MG63 (cell line): ENCODE results near the gene CCDC141. TPM values are rescaled to one million over a fixed set of nuclear protein-coding genes. Genes with fewer than 3 reads are reported as not detected.

Experiments
- DNase-seq: peaks from one replicate; pipeline ENCODE4 v3.0.0-alpha.2; 2020
- H3K27me3 ChIP-seq: fragments of 250-450 bp; sonication (Bioruptor Pico); 2 replicates; pipeline ENCODE4 v1.5.1; 2020; ENCODE audit warnings: mild to moderate bottlenecking, moderate library complexity
- H3K36me3 ChIP-seq: fragments of 250-450 bp; sonication (Bioruptor Pico); 2 replicates; pipeline ENCODE4 v1.5.1; 2020; ENCODE audit warnings: mild to moderate bottlenecking, moderate library complexity
- H3K4me3 ChIP-seq: fragments of 250-450 bp; sonication (Bioruptor Pico); 2 replicates; pipeline ENCODE4 v1.5.1; 2020; ENCODE audit warnings: mild to moderate bottlenecking, moderate library complexity
- H3K9me3 ChIP-seq: fragments of 250-450 bp; sonication (Bioruptor Pico); 2 replicates; pipeline ENCODE4 v1.5.1; 2020; ENCODE audit warnings: mild to moderate bottlenecking, moderate library complexity
- total RNA-seq: library from RNA; depleted of rRNA; stranded (reverse); fragments of >200 nt; shearing (Covaris generic); gene quantifications from 2 replicates; pipeline ENCODE4 v1.2.3, GENCODE V29; 2014; ENCODE audit warnings: low replicate concordance; rRNA removed

CCDC141 gene
- total RNA-seq, 1 experiment from 2014 or later: not detected

DNA sequence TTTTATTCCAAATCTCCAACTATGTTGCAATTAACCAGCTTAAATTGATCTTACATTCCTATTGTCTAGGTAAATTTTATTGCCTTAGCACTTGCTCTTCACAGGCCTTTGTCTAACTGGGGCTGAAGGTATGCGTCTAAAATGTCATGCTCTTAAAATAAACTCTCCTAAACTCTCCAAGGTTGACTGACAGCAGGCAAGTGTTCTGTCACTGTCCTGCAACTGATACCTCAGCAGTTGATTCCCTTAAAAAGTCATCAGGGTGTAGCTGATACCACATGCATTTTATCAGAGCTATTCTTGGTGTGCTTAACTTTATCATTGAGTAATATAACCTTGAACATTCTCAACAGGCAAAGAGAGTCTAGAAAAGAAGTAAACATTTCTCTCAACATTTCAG lies 243.4 kb downstream of the CCDC141 start:
- H3K9me3 ChIP-seq: no peaks in the 10 kb centered on the region
- H3K27me3 ChIP-seq: no peaks in the 10 kb centered on the region
- no peak overlapping the region for H3K4me3 ChIP-seq
- no peaks in the 10 kb centered on the region for H3K36me3 ChIP-seq
- no peak for DNase-seq

DNA sequence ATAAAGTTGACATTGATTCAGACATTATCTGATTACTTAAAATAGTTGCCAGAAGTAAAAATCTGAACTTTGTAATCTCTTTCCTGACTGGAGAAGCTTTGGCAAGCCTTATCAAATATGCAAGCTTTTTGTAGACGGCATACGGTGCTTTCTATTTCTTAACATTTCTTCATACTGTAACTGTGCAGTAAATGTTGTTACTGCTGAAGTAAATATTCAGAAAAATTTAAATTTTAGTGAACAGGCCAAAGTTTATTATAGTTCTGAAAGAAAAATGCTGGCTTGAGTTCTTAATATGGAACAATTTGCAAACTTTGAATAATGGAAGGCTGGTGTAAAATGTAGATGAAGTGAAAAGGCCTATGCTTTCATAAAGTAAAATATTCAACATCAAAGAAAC lies 244.5 kb downstream of the CCDC141 start:
- Histone ChIP-seq H3K9me3 (no peaks in the 10 kb centered on the region), H3K36me3 (no peaks in the 10 kb centered on the region), H3K4me3 (no peak overlapping the region), H3K27me3 (no peaks in the 10 kb centered on the region)
- DNase-seq: no peak

- DNase-seq: no peak
- no peaks in the 10 kb centered on the region for H3K9me3 ChIP-seq
- no peaks in the 10 kb centered on the region for H3K27me3 ChIP-seq
- H3K4me3 ChIP-seq: no peak overlapping the region
- no peaks in the 10 kb centered on the region for H3K36me3 ChIP-seq
Observed at GRCh38 chr2:178804791-178805190, 245.1 kb downstream of the CCDC141 start.

DNA sequence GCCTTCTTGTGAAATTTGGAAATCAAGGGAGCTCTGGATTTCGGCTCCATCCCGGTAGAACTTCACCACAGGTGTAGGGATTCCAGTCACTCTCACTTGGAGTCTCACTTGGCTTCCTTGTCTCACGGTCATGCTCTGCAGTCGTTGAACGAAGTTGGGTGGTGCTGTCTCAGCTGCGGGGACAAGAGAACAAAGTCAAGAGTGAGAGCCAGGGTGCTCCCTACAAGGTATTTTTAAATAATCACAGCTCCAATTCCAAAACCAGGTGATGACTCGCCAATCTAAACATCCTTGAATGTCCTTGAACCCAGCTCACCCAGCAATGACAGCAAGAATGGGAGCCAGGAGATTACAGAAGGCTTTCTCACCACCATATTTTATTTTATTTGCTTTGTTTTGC lies 249.4 kb downstream of the CCDC141 start:
- H3K27me3 ChIP-seq: no peaks in the 10 kb centered on the region
- H3K36me3 ChIP-seq: no peaks in the 10 kb centered on the region
- no peaks in the 10 kb centered on the region for H3K9me3 ChIP-seq
- H3K4me3 ChIP-seq: no peak overlapping the region
- no peak for DNase-seq

DNA sequence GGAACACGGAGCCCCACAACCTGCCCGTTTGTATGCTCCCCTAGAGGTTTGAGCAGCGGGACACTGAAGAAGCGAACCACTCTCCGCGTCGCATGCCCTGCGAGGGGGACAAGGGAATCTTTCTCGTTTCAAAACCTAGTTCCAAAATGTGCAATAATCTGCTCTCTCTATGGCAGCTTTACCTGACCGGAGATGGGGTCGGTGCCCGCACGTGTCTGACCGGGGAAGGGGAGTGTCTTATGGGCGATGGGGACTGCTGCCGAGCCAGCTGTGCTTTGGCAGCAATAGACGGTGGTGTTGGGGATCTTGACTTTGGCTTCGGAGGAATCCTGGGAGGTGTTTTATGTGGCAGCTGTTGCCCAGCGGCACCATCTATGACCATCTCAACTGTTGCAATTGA lies 250.6 kb downstream of the CCDC141 start:
- no peaks in the 10 kb centered on the region for H3K9me3 ChIP-seq
- H3K4me3 ChIP-seq: no peak overlapping the region
- H3K36me3 ChIP-seq: no peaks in the 10 kb centered on the region
- no peak for DNase-seq
- no peaks in the 10 kb centered on the region for H3K27me3 ChIP-seq

GRCh38 chr2:178796079-178796677 lies 253.8 kb downstream of the CCDC141 start:
- Histone ChIP-seq H3K9me3 (no peaks in the 10 kb centered on the region), H3K27me3 (no peaks in the 10 kb centered on the region), H3K36me3 (no peaks in the 10 kb centered on the region), H3K4me3 (no peak overlapping the region)
- no peak for DNase-seq

- H3K9me3 ChIP-seq: no peaks in the 10 kb centered on the region
Observed at GRCh38 chr2:178787934-178788333, 262.0 kb downstream of the CCDC141 start.

DNA sequence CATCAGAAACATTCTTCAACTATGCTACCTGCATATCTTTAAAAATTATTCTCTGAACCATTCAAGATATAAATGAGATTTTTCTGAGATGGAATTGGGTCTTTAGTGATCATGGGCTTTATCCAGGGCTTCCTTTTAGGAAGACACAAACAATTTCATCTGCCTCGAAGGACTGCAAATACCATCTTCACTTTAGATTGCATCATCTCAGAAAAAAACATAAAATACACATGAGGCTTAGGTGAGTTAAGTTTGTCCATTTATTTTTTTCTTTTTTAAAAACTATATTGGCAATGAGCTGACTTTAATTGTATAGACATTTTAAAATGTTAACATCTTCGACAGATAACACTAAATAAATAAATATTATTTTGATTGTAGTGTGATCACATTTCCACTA lies 262.8 kb downstream of the CCDC141 start:
- Histone ChIP-seq H3K4me3 (no peak overlapping the region), H3K9me3 (no peaks in the 10 kb centered on the region), H3K27me3 (peaks cover 5% of the 10 kb centered on the region), H3K36me3 (no peaks in the 10 kb centered on the region)
- DNase-seq: no peak

More at GRCh38 chr2:178787934-178788333, 262.0 kb downstream of the CCDC141 start:
- H3K4me3 ChIP-seq: no peak overlapping the region
- DNase-seq: no peak
- no peaks in the 10 kb centered on the region for H3K36me3 ChIP-seq
- H3K27me3 ChIP-seq: peaks cover 5% of the 10 kb centered on the region

DNA sequence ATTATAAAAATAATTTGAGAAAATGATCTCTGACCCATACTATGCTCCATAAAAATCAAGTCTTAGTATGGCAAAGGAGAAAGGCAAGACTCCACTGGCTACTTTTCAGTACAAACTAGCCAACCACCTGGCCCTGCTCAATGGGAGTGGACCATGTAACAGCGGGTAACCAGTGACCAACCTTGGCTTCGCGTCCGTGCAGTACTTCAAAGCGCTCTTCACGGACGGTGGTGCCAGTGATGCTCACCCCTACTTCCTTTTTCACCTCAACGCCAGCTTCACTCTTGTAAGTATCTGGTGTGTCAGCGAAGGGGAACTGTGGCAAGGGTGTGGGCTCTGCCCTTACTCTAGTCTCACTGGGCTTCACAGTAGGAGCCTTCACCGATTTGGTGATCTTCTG lies 266.0 kb downstream of the CCDC141 start:
- Histone ChIP-seq H3K9me3 (no peaks in the 10 kb centered on the region), H3K27me3 (no peaks in the 10 kb centered on the region), H3K36me3 (no peaks in the 10 kb centered on the region), H3K4me3 (no peak overlapping the region)
- DNase-seq: no peak

DNA sequence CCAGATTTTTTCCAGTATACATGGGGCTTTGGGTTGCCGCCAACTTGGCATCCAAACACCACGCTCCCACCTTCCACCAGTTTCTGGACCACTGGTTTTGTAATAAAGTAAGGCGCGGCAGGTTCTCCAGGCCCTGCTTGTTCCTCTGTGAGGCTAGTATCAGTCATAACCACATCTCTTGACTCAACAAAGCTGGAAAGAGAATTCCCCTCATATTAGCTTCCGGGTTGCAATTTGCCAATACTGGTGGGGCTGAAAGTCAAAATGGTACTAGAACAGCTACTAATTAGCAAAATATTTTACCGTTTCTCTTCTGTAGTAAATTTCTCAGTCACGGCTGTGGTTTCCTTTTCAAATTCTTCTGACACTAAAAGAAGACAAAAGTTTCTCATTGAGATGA lies 267.7 kb downstream of the CCDC141 start:
- DNase-seq: no peak
- Histone ChIP-seq H3K9me3 (no peaks in the 10 kb centered on the region), H3K4me3 (no peak overlapping the region), H3K36me3 (no peaks in the 10 kb centered on the region), H3K27me3 (no peaks in the 10 kb centered on the region)

Other genes starting within 250 kb of the CCDC141 start
- under 0.01 TPM in 1 of 2 replicates, not detected in the other for gene TTN, start 242.7 kb downstream of the CCDC141 start, total RNA-seq
- 5.5 and 5.6 TPM in 2 replicates for gene SESTD1, start 214.7 kb upstream of the CCDC141 start, total RNA-seq